ENCODE results near the gene PM20D2.
"Not testable (repeated sequence)": the region's sequence is repeated elsewhere in the genome, so short reads cannot be mapped to it uniquely, and the experiment has no call there.

The PM20D2 gene

DNA sequence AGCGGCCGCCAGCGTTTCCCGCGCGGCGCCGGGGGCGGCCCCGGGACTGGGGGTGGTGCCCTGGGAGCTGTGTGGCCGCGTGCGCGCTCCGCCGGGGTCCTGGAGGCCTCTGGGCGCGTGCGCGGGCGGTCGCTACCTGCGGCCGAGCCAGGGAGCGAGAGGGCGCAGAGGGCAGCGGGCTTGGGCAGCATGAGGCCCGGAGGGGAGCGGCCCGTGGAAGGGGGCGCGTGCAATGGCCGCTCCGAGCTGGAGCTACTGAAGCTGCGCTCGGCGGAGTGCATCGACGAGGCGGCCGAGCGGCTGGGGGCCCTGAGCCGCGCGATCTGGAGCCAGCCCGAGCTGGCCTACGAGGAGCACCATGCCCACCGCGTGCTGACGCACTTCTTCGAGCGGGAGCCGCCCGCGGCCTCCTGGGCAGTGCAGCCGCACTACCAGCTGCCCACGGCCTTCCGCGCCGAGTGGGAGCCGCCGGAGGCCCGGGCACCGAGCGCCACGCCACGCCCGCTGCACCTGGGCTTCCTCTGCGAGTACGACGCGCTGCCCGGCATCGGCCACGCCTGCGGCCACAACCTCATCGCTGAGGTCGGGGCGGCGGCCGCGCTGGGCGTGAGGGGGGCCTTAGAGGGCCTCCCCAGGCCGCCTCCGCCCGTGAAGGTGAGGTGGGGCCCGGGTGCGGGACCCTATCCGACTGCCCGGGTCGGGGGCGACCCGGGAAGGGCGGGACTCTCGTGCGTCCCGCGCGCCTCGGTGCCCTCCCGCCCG, at the start of gene PM20D2:
PM20D2 (plus strand) TSS at position 100 of the 762 bp plus-strand sequence; CDS start at position 190, 90 bp downstream.
- peak; percentile 76 for DNase-seq

- no peak for DNase-seq
Observed at GRCh38 chr6:89098461-89098860, 47.4 kb upstream of the PM20D2 start.

- no peak for DNase-seq
Observed at GRCh38 chr6:89100114-89100513, 45.7 kb upstream of the PM20D2 start.

DNA sequence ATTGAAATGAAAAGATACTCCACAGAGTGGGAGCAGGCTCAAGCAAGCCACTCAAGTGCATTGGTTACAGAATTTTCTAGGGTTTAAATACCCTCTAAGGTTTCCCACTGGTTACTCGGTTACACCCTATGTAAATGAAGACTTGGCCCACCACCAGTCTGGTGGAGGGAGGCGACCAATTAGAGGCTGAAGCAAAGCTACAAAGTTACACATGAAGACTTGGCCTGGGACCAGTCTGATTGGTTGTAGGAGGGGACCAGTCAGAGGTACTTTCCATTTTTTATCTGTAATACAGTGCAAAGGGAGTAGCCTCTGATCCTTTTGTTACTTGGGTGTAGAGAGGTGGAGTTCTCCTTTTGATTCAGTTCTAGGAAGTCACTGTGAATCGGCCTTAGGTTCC, 35.6 kb upstream of the PM20D2 start:
- DNase-seq, result no peak

DNA sequence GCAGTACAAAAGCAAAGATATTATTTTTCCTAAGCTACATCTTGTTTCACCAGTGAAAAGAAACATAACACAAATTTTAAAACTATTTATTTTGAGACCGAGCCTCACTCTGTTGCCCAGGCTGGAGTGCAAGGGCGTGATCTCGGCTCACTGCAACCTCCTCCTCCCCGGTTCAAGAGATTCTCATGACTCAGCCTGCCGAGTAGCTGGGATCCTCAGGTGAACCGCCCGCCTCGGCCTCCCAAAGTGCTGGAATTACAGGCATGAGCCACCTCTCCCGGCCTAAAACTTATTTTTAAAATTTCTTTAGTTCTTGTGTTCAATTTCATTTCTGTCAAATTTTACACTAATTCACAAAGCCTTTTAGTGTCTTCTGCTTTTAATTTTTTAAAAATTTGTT, 33.9 kb upstream of the PM20D2 start:
- no peak for DNase-seq

GRCh38 chr6:89116702-89117101, 29.2 kb upstream of the PM20D2 start:
- no peak for DNase-seq

- DNase-seq, result peak; percentile 34
Observed at GRCh38 chr6:89117211-89118108, 28.4 kb upstream of the PM20D2 start, which contains the start of gene SRSF12. SRSF12 (minus strand) TSS chr6:89118071; CDS start chr6:89117887, 184 bp downstream.

GRCh38 chr6:89118931-89119330, 26.9 kb upstream of the PM20D2 start:
- no peak for DNase-seq

DNA sequence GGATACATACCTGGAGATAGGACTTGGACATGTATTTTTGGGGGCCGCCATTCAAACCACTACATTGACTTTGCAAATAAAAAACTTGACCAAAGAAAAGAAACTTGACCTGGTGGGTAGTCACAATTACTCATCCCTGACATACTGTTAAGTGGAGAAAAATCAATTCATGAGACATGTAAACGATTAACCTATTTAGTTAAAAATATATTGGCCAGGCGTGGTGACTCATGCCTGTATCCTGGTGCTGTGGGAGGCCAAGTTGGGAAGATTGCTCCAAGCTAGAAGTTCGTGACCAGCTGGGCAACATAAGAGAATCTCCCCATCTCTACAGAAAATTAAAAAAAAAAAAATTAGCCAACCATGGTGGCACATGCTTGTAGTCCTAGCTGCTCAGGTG, 25.5 kb upstream of the PM20D2 start:
- no peak for DNase-seq

DNA sequence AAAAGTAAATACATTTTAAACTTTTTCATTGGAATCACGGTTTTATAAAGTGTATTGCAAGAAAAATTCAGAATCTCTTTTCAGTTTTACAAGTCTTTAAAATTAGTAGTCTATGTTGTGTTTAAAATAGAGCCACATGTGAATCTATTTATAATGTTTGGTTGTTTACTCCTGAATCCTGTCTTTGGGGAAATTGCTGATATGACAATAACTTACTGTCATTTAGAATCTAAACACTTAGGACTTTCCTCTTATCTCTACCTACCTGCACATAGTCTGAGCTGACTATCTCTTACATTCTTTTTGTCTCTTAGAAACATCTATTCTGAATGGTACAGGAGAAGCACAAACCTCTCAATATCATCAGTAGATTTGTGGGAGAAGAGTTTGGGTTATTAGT, 23.9 kb upstream of the PM20D2 start:
- DNase-seq, result no peak

DNA sequence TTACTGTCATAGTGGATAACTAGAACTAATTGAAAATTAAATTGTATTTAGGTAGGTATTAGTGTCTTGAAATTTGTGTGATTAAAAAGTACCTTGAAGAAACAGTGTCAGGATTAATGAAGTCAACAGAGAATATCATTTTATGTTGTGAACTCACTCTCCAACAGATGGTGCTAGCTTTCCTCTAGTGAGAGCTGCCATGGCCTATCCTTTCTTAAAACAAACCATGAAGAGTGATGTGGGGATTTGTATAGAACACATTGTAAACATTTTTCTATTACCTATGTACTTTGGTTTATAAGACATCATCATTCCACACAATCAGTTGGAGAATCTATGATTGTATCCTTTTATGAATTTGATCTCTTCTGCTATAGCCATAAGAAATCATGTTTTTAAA, 23.2 kb upstream of the PM20D2 start:
- DNase-seq, result no peak

DNA sequence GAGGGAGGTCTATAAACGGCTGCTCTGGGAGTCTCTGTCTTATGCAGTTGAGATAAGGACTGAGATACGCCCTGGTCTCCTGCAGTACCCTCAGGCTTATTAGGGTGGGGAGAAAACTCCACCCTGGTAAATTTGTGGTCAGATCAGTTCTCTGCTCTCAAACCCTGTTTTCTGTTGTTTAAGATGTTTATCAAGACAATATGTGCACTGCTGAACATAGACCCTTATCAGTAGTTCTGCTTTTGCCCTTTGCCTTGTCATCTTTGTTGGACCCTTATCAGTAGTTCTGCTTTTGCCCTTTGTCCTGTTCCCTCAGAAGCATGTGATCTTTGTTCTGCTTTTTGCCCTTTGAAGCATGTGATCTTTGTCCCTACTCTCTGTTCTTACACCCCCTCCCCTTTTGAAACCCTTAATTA, 17.6 kb upstream of the PM20D2 start:
- DNase-seq, result not testable (repeated sequence)

DNA sequence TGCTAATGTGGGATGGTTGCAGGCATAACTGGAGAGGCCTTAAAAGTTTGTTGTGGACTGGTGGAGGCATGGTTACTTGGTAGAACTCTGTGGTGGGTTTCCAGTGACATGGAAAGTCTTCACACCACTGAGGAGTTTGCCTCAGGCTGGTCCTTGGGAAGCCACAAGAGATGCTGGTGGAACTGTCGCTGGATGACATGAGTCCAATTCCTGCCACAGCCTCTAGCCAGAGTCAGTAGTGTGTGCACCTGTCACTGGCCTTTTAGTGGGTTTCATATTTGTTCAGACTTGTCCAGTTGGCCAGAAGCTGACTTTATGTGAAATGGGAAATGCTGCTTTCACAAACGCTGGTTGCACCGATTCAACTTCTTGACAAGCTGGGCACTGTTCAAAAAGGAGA, 14.3 kb upstream of the PM20D2 start:
- DNase-seq, result no peak

DNA sequence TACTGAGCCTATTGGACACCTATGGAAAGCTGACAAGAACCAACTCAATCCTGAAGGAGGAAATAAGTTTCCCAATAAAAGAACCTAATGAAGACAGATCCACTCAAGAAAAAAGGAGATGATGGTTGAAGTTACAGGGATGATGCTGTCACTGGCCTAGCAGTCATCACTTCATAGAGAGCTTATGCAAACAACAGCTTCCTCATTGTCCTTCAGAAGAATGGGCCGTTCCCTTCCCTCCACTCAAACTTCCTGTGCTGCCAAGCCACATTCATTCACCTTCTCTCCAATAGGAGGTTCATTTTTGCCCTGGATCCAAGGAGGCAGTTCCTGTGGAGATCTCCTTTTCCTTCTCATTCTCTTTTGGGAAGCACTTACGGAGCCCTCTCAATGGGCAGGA, 13.8 kb upstream of the PM20D2 start:
- no peak for DNase-seq

DNA sequence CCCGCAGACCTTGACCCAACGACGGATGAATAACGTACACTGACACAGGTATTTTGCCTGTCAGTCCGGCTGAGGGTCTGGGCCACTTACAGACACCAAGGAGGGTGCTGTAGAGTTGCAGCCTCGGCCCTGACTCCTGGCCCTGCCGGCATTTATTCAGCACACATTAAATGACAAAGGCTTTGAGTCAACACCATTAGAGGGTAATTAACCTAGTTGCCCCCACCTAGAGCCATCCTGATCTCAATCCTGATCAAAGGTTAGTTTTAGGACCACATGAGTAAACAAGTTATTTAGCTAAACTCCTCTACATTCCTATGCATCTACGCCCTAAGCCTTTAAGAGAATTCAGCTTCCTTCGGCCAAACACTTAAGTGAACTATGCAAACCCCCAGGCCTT, 11.9 kb upstream of the PM20D2 start:
- DNase-seq, result no peak

DNA sequence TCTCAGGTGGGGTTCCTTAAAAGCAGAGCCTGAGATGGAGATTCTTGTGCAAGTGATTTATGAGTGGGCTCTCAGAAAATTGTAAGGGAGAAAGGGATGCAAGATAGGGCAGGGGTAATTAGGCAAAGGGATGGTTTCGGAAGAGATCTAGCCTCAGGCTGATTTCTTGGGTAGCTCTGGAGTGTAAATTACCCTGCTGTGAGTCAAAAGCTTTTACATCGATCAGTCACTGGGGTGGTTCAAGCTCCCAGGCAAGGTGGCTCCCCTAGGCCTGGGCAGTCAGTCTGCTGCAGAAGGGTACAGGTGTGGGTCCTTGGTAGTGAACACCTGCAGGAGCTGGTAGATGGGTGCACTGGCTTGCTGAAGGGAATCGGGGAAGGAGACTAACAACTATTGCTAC, 11.1 kb upstream of the PM20D2 start:
- no peak for DNase-seq

- no peak for DNase-seq
Observed at GRCh38 chr6:89138173-89138572, 7.7 kb upstream of the PM20D2 start.

DNA sequence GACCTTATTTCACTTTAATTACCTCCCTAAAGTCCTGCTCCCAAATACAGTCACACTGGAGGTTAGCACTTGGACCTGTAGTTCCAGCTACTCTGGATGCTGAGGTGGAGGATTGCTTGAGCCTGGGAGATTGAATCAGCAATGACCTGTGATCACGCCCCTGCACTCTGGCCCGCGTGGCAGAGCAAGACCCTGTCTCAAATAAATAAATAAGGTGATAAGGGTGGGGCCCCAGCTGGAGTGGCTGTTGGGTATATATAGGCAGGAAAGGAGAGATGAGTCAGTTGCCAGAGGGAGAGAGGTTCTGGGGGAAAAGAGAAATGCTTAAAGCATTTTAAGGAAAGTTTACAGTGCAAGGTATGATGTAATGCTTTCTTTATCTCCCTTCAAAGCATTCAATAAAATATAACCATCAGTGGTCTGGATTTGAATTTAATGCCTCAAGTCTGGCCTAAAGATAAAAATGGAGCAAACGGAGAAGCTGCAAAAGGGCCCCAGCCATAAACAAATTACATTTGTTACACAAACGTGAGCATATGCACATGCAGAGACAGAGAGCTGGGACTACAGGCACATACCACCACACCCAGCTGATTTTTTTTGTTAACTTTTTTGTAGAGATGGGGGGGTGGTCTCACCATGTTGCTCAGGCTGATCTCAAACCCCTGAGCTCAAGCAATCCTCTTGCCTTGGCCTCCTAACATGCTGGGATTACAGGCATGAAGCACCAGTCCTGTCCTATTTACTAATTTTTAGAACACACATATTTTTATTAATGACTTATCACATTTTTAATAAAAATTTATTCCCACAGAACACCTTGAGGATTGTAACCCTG, 6.1 kb upstream of the PM20D2 start:
- no peak for DNase-seq

GRCh38 chr6:89140347-89141156, 5.3 kb upstream of the PM20D2 start:
- DNase-seq, result no peak

DNA sequence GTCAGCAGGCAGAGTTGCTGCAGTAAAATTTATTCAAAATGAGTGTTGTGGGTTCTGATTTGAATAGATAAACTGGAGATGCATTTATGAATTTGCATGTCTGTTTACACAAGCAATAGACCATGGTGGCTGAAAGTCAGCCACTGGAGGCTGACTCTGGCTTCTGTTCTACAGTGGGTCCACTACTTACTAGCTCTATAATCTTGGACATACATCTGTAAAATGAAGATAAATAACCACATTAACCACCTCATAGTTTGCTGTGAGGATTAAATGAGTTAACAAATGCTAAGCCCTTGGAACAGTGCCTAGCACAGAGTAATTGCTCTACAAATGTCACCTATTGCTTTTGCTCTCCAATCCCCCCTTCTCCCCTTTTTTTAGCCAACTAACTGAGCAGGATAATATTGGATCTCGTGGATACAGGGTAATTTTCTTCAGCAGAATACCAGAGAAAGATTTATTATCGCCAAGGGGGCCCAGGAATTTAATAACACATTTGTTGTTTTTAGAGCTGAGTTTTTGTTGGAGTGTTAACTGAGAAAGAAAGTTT, 1.4 kb upstream of the PM20D2 start:
- no peak for DNase-seq

GRCh38 chr6:89145091-89145955, 532 bp upstream of the PM20D2 start:
- peak; percentile 43 for DNase-seq

All from activated CD4-positive, alpha-beta T cell treated with anti-CD3 and anti-CD28 coated beads for 48 hours (primary cell).